Activated naive CD8-positive, alpha-beta T cell treated with anti-CD3 and anti-CD28 coated beads, Interleukin-2, amount 10 ng/mL, durations not matched to agents 7 days and 5 days (primary cell): ENCODE results near the gene PCGF2. TPM values are rescaled to one million over a fixed set of nuclear protein-coding genes. Genes with fewer than 3 reads are reported as not detected.

Experiments used
- ATAC-seq: fragments of 150-1000 bp; cut with Tn5 transposase; one replicate; pipeline ENCODE4 v1.10.0; 2021; ENCODE audit warnings: low read depth, moderate library complexity
- POLR2A ChIA-PET: fragments of 350-600 bp; sonication (Branson Sonifier 250); formaldehyde crosslinking; loops from one replicate; lab custom pipeline; 2021; ENCODE audit warnings: antibody characterized with exemption; lab: Charles Lee
- DNase-seq: peaks from one replicate; pipeline ENCODE4 v3.0.0; 2021
- H3K27ac Mint-ChIP-seq: one replicate; pipeline ENCODE4 v1.8.0; 2022; ENCODE audit warnings: mild to moderate bottlenecking, mixed read lengths
- H3K27me3 Mint-ChIP-seq: one replicate; pipeline ENCODE4 v1.8.0; 2022; ENCODE audit warnings: mild to moderate bottlenecking, moderate library complexity, mixed read lengths
- H3K36me3 Mint-ChIP-seq: one replicate; pipeline ENCODE4 v1.8.0; 2021; ENCODE audit warnings: mild to moderate bottlenecking, mixed read lengths
- H3K4me1 Mint-ChIP-seq: one replicate; pipeline ENCODE4 v1.8.0; 2021; ENCODE audit warnings: mixed read lengths
- H3K4me3 Mint-ChIP-seq: one replicate; pipeline ENCODE4 v1.8.0; 2022; ENCODE audit warnings: mild to moderate bottlenecking, moderate library complexity, mixed read lengths
- H3K9me3 Mint-ChIP-seq: one replicate; pipeline ENCODE4 v1.8.0; 2021; ENCODE audit warnings: mixed read lengths
- total RNA-seq, 2 experiments: library from RNA; stranded (reverse); gene quantifications; one replicate each; pipeline ENCODE4 v1.2.3, GENCODE V29; 2021

PCGF2 gene
- total RNA-seq, 2 experiments from 2014 or later = 1.8 to 2.0 TPM

DNA sequence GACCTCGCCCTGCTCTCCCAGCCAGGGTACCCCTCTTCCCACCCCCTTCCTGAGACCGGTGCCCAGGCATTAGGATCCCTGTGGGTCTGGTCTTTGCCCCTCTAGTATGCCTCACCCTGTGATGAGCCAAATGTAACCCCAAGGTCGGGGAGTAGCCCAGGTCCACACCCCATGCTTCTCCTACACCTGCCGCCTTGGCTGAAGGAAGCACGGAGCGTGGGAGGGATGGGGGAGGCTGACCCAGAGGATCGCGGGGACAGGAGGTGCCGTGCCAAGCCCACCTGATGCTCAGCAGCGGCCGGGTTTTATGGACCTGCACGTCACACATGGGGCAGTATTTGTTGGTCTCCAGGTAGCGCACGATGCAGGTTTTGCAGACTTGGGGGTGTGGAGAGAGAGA, 8.8 kb downstream of the PCGF2 start:
- POLR2A ChIA-PET = no interaction called here
- Mint-ChIP-seq H3K27ac (no peak overlapping the region), H3K9me3 (no peaks in the 10 kb centered on the region), H3K4me1 (peaks cover 9% of the 10 kb centered on the region), H3K27me3 (peaks cover 2% of the 10 kb centered on the region), H3K36me3 (no peaks in the 10 kb centered on the region), H3K4me3 (no peak overlapping the region)
- ATAC-seq (no peak), DNase-seq (no peak)

DNA sequence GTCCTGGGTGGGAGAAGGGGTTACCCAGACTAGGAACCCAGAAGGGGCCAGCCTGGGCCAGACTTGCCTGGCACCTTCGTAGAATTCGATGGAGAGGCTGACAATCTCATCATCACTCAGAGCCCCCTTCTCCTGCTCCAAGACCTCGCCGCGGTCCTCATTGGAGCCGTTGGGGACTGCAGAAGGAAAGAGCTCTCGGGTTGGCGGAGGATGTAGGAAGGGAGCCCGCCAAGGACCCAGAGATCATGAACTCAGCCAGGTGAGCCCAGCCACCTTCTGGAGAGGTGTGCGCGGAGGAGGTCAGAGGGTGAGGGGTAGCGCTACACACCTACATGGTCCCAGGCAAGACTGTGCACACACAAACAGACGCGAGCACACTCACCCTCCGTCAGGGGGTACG, 9.4 kb downstream of the PCGF2 start:
- POLR2A ChIA-PET = interaction anchor here (0.6 kb wide), 1 partner anchor 83 kb away, joined by 4 read pairs; no protein-coding TSS in a partner anchor
- H3K9me3 Mint-ChIP-seq = no peaks in the 10 kb centered on the region
- ATAC-seq (no peak), DNase-seq (no peak)
- peaks cover 2% of the 10 kb centered on the region for H3K27me3 Mint-ChIP-seq
- no peaks in the 10 kb centered on the region for H3K36me3 Mint-ChIP-seq
- no peak overlapping the region for H3K27ac Mint-ChIP-seq
- no peak overlapping the region for H3K4me3 Mint-ChIP-seq
- peaks cover 13% of the 10 kb centered on the region for H3K4me1 Mint-ChIP-seq

DNA sequence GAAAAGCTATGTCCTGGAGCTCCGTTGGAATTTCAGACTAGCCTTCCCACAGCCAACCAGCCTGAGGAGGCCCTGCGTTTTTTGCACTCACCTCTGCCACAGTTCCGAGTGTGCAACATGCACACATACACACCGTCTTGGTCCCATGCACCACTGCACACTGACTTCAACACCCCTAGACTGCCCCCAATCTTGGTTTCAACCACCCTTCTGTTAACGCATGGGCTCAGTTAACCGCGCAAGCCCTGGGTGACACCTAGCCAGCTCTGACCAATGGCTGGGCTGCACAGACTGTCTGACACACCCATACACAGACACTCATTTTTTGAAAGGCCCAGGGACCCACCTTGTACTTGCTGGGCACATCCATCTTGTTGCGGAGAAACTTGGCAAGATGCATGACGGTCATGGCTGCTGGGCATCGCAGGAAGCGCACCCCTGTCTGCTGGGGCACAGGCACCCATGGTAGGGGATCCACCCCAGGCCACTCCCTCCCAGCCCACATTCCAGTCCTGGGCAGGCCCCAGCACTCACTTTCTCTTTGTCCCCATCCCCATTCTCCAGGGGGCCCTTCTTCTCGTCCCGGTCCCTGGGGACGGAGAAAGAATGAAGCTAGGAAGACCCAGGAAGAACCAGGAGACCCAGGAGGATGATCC, 10.0 kb downstream of the PCGF2 start:
- H3K9me3 Mint-ChIP-seq = no peaks in the 10 kb centered on the region
- DNase-seq (no peak), ATAC-seq (no peak)
- H3K27me3 Mint-ChIP-seq = peaks cover 2% of the 10 kb centered on the region
- H3K4me3 Mint-ChIP-seq = no peak overlapping the region
- no peaks in the 10 kb centered on the region for H3K36me3 Mint-ChIP-seq
- no peak overlapping the region for H3K27ac Mint-ChIP-seq
- H3K4me1 Mint-ChIP-seq = peaks cover 15% of the 10 kb centered on the region
- POLR2A ChIA-PET = interaction anchor here (0.6 kb wide), 1 partner anchor 82 kb away, joined by 4 read pairs; no protein-coding TSS in a partner anchor

DNA sequence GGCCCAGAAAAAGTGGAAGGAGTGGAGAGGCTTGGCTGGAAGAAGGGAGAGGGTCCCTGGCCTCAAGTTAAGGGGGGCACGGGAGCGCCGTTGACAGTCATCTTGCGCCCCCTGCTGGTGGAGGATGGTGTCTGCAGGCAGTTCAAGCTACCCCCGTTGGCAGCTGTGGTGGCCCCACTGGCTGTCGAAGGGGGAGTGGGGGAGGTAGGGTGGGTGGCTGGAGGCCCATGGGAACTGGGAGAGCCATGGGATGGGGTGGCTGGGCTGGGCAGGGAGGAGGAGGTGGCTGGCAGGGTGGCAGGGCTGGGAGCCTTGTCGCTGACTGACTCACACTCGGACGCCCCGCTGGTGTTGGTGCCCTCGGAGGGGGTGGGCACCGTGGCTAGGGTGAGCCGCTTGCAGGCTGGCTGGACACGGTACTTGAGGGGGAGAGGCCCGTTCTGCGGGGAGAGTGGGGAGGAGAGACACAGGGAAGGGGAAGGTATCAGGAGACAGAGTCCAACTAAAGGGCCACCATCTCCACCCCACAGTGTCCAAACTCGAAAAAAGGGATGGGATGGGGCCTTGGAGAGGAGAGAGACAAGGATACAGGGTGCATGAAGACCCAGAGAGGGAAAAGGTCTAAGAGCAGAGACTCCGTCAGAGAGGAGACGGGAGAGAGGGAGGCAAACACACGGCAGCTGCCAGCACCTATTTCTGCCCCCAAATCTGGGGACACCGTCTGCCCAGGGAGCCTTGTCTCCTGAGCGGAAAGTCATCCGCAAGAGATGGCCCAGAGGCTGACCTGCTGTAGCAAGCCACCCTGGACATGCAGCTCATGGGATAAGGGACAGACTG, 12.8 kb downstream of the PCGF2 start:
- Mint-ChIP-seq H3K9me3 (no peaks in the 10 kb centered on the region), H3K27ac (no peak overlapping the region), H3K4me1 (peaks cover 25% of the 10 kb centered on the region), H3K36me3 (peaks cover 2% of the 10 kb centered on the region), H3K27me3 (no peaks in the 10 kb centered on the region), H3K4me3 (no peak overlapping the region)
- no peak for ATAC-seq
- peak; percentile 79 for DNase-seq
- POLR2A ChIA-PET = interaction anchor here (0.6 to 3.3 kb wide), 8 partner anchors 18 to 59 kb away, joined by 3 to 32 read pairs (median 4); partner anchors contain the start of genes EPOP and MLLT6

DNA sequence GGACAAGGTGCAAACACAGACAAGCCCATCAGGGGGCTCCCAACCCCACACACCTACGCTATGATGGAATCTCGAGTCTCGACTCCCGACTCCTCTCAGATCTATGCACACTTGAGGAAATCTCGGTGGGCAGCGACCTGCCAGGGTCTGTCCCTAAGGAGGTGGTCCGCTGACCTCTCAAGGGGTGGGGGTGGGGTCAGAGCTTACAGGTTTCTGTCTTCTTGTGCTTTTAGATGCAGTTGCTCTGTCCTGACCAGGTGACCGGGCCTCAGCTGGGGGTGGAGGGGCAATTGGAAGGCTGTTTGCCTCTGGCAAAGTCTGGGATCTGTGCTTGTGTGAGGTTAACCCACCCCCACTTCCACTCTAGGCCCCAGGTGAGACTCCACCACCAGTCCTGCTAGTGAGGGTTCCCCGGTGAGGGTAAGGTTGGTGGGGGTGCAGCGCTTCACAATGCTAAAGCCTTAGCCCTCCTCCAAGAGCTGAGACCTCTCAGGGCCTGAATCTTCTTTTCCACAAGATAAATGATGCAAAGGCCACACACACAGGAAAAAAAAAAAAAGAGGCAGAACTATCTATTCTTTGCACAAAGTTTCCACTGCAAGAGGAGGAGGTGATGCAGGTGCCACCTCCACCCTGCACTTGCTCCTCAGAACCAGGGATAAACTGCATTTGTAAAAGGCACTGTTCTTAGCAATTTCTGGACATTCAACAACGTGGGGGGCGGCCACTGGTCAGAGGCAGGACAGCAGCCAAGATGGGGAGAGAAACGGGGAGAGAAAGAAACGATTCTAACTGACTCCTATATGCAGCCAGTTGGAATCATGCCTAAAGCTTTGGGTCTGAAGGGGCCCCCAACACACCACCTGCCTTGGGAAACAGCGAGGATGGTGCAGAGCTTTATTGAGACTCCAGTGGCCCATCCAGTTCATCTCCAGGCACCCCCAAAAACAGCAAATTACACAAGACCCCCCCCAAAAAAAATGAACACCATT, 13.9 kb downstream of the PCGF2 start:
- H3K36me3 Mint-ChIP-seq = peaks cover 2% of the 10 kb centered on the region
- no peaks in the 10 kb centered on the region for H3K9me3 Mint-ChIP-seq
- peaks cover 29% of the 10 kb centered on the region for H3K4me1 Mint-ChIP-seq
- H3K27me3 Mint-ChIP-seq = no peaks in the 10 kb centered on the region
- POLR2A ChIA-PET = interaction anchor here (0.6 to 3.3 kb wide), 4 partner anchors 27 to 58 kb away, joined by 3 to 32 read pairs (median 4); partner anchors contain the start of gene EPOP
- peak overlapping the region; percentile 8 for H3K27ac Mint-ChIP-seq
- DNase-seq (no peak), ATAC-seq (no peak)
- H3K4me3 Mint-ChIP-seq = no peak overlapping the region

DNA sequence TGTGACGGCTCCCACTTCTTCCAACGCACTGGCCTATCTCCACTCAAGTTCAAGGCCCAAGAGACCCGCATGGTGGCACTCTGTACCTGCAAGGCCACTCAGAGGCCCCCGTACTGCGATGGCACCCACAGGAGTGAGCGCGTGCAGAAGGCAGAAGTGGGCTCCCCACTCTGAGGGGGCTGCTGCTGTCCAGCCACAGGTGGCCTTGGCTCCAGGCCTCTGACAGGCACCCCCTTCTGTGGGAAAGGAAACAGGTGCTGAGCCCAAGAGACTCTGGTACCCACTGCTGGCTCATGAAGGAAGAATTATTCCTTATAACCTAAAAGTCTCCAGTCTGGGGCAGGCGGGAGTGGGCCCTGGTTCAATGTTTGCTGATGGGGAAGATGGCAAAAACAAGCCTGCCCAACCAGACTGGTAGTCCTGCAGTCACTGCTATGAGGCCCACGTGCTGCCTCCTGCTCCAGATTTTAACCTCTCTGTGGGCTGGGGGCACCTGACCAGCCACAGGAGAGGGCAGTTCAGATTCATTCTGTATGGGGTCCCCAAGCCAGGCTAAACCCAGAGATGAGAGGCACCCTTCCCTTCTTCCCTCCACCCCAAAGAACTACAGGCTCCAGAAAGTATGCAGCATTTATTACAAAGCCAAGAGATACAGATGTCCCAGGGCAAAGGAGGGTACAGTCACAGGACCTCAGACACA, 14.7 kb downstream of the PCGF2 start:
- H3K4me1 Mint-ChIP-seq = peaks cover 37% of the 10 kb centered on the region
- H3K27me3 Mint-ChIP-seq = no peaks in the 10 kb centered on the region
- no peaks in the 10 kb centered on the region for H3K9me3 Mint-ChIP-seq
- DNase-seq (no peak), ATAC-seq (no peak)
- H3K36me3 Mint-ChIP-seq = peaks cover 2% of the 10 kb centered on the region
- H3K4me3 Mint-ChIP-seq = no peak overlapping the region
- peak overlapping the region; percentile 12 for H3K27ac Mint-ChIP-seq
- POLR2A ChIA-PET = no interaction called here

DNA sequence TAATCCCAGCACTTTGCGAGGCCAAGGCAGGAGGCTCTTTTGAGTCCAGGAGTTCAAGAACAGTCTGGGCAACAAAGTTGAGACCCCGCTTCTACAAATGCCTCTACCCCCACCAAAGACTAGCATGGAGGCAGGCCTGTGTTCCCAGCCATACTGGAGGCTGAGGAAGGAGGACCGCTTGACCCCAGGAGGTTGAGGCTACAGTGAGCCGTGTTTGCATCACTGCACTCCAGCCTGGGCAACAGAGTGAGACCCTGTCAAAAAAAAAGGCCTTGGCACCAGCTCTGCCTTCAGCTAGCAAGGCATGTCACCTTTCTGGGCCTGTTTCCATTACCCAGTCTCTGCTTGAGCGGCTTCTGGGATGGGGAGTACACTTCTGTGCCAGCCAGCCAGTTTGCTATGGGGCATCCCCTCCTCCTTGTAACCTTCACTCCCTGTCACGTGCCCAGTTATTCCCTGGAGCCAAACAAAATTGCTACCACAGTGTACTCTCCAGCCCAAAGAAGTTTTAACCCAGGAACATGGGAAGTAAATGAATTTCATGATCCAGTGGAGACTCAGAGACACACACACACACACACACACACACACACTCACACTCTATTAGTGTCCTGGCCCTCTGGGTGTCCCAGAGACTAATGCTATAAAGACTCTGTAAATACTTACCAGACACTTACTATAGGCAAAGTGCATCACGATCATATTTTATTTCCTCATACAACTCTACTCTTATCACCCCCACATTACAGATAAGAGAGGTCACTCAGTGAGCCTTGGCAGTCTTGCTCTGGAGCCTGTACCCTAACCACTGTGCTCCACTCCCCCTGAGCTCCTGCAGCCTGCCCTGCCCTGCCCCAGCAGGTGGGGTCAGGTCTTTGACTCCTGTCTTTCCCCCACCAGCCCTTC, 15.5 kb downstream of the PCGF2 start:
- Mint-ChIP-seq H3K9me3 (no peaks in the 10 kb centered on the region), H3K27ac (peak overlapping the region; percentile 12), H3K27me3 (no peaks in the 10 kb centered on the region), H3K4me3 (peak overlapping the region; percentile 93), H3K4me1 (peaks cover 45% of the 10 kb centered on the region), H3K36me3 (peaks cover 5% of the 10 kb centered on the region)
- DNase-seq (no peak), ATAC-seq (no peak)
- POLR2A ChIA-PET = interaction anchor here (1.3 to 2.3 kb wide), 2 partner anchors 12 to 28 kb away, joined by 3 to 18 read pairs; partner anchors contain the start of gene MLLT6

DNA sequence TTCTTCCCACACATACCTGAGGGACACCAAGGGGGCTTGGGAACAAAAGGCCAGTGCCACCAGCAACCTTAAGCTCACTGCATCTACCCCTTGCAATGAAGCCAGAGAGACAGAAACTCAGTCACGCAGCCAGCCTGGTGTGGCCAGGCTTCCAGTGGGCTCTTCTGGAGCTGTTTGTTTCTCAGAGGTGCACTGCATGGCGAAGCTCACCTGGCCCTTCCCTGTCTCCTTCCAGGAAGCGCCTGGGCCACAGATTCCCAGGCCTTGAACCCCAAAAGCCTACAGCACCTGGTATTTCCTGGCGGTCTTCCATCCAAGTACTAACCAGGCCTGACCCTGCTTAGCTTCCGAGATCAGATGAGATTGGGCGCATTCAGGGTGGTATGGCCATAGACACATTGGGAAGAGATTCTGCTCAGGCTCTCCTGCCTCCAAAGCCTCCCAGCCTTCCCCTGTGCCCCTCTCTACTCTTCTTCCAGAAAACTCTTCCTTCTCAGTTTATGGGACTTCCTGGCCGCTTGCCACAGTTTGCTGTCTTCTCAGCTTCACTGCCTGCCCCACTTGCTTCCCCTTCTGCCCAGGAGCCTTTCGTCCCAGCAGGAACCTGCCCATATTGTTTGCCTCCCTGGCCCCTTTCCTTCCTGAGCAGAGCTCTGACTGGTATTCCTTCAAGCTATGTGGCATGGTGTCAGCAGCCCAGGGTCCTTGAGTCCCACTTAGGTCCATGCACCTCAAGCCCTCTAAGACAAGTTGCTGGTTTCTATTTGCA, 16.4 kb downstream of the PCGF2 start:
- Mint-ChIP-seq H3K27ac (peak overlapping the region; percentile 78), H3K9me3 (no peaks in the 10 kb centered on the region), H3K36me3 (peaks cover 6% of the 10 kb centered on the region), H3K4me1 (peaks cover 51% of the 10 kb centered on the region), H3K4me3 (peak overlapping the region; percentile 93), H3K27me3 (no peaks in the 10 kb centered on the region)
- DNase-seq (no peak), ATAC-seq (no peak)
- POLR2A ChIA-PET = interaction anchor here (1.0 to 2.3 kb wide), 7 partner anchors 13 to 56 kb away, joined by 3 to 18 read pairs (median 5); partner anchors contain the start of gene MLLT6

DNA sequence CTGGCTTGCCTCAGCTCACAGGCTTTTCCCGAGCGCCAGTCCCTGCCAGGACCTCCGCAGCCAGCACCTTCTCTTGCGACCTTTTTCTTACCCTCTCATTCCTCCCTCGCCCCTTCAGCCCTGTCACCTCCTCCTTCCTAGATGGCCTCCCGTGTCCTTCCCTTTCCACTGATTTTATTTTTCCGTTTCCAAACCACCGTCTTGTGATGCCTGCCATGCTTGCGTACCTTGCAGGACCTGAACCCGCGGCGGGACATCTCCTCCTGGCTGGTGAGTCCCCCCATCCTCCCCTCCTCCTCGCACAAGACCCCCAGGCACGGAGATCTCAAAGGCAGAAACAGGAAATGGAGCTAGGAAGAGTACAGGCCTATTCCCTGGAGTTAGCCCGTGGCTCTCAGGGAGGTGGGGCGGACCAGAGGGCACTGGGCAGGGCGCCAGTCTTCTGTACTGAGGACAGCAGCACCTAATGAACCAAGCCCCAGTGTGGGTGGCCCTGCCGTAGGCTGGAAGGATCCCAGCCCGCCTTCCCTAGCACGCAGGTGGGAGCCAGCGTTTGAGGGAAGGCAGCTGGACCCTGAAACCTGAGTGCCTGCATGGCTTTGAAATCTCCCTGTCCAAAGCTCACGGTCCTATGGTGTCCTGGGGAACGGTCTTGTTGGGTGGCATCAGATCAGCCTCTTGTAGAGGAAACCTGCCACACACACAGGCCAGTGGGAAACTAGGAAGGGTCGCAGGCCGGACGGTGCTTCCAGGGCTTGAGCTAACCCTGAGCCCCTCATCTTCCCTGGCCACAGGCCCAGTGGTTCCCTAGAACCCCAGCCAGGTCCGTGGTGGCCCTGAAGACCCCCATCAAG, 17.4 kb downstream of the PCGF2 start:
- peak overlapping the region; percentile 93 for H3K27ac Mint-ChIP-seq
- POLR2A ChIA-PET = interaction anchor here (1.0 to 2.3 kb wide), 7 partner anchors 13 to 55 kb away, joined by 3 to 18 read pairs (median 5); partner anchors contain the start of gene MLLT6
- H3K36me3 Mint-ChIP-seq = peaks cover 9% of the 10 kb centered on the region
- ATAC-seq = no peak
- no peak for DNase-seq
- no peaks in the 10 kb centered on the region for H3K9me3 Mint-ChIP-seq
- H3K27me3 Mint-ChIP-seq = no peaks in the 10 kb centered on the region
- peak overlapping the region; percentile 93 for H3K4me3 Mint-ChIP-seq
- peaks cover 54% of the 10 kb centered on the region for H3K4me1 Mint-ChIP-seq

DNA sequence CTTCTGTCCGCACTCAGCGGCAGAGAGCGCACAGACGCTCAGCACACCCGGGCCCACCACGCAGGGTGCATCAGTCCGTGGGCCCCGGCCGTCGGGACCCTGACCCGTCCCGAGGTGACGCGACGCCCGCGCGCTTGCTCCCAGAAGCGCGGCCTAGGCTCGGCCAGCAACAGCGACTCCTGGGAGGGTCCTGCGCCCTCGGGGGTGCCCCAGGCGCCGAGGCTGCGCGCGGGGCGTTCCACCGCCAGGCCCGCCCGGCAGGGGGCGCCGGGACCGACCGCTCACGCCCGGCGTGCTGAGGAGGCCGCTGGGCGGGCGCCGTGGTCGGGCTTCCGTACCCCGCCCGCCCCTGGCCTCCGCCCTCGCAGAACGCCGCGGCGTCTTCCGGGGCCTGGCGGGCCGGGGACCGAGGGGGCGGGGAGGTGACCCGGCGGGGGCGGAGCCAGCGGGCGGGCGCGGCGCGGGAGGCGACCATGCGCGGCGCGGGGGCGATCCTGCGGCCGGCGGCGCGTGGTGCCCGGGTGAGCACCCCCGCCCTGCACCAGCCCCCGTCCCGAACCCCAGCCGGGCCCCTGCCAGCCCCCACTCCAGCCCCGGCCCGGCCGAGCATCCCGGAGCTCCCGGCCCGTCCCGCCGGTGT, 18.1 kb downstream of the PCGF2 start, which contains the start of gene CISD3:
Gene CISD3, plus strand, starts transcription at position 456 of the 640 bp plus-strand sequence. Its CDS starts 18 bp downstream, at position 474.
- H3K9me3 Mint-ChIP-seq = no peaks in the 10 kb centered on the region
- H3K4me3 Mint-ChIP-seq = peak within 1 kb of the TSS; percentile 93
- H3K4me1 Mint-ChIP-seq = peaks cover 53% of the 10 kb centered on the region
- H3K27me3 Mint-ChIP-seq = no peaks in the 10 kb centered on the region
- H3K36me3 Mint-ChIP-seq = peaks cover 10% of the 10 kb centered on the region
- DNase-seq = peak; percentile 96
- POLR2A ChIA-PET = interaction anchor here (1.7 to 2.3 kb wide), 4 partner anchors 25 to 54 kb away, joined by 5 to 18 read pairs (median 12); partner anchors contain the start of gene MLLT6
- peak within 1 kb of the TSS; percentile 93 for H3K27ac Mint-ChIP-seq
- peak; percentile 81 for ATAC-seq
